Liver (tissue), 9 donors: Measurements from ENCODE around the gene TECR. TPM values are rescaled to one million over a fixed set of nuclear protein-coding genes. Genes with fewer than 3 reads are reported as not detected.
"Not testable (repeated sequence)": the region's sequence is repeated elsewhere in the genome, so short reads cannot be mapped to it uniquely, and the experiment has no call there.

ENCODE experiments used
- DNase-seq: peaks from one replicate; pipeline ENCODE4 v3.0.0-alpha.2; 2017; ENCODE audit warnings: low spot score
- H3K27ac ChIP-seq, 2 donors: one replicate each; pipeline ENCODE4 v1.7.0; 2013; ENCODE audit warnings: inconsistent platforms in 2 of 2, low read length in 2 of 2, control low read depth in 1 of 2, low read depth in 1 of 2, mild to moderate bottlenecking in 1 of 2
- H3K27me3 ChIP-seq, 4 donors: one replicate each; pipeline versions ENCODE4 v1.6.1 to v1.7.0; 2013; ENCODE audit warnings: low read length in 3 of 4, inconsistent platforms in 1 of 4, mild to moderate bottlenecking in 1 of 4, moderate library complexity in 1 of 4; ENCODE audit not compliant: control insufficient read depth in 4 of 4, insufficient read depth in 4 of 4
- H3K36me3 ChIP-seq, 4 donors: one replicate each; pipeline versions ENCODE4 v1.6.1 to v1.7.0; 2013; ENCODE audit warnings: low read length in 3 of 4, mild to moderate bottlenecking in 3 of 4, low read depth in 1 of 4, moderate library complexity in 1 of 4; ENCODE audit not compliant: control insufficient read depth in 4 of 4, insufficient read depth in 3 of 4
- H3K4me1 ChIP-seq, 4 donors: one replicate each; pipeline versions ENCODE4 v1.6.1 to v1.7.0; 2013; ENCODE audit warnings: low read length in 3 of 4, mild to moderate bottlenecking in 3 of 4, moderate library complexity in 1 of 4; ENCODE audit not compliant: control insufficient read depth in 4 of 4, insufficient read depth in 4 of 4
- H3K4me3 ChIP-seq, 3 donors: one replicate each; pipeline versions ENCODE4 v1.6.1 to v1.7.0; 2013; ENCODE audit warnings: low read length in 3 of 3, control low read depth in 1 of 3, low read depth in 1 of 3, mild to moderate bottlenecking in 1 of 3
- H3K9ac ChIP-seq, 2 donors: one replicate each; pipeline ENCODE4 v1.7.0; 2013; ENCODE audit warnings: low read length in 2 of 2, mild to moderate bottlenecking in 2 of 2, moderate library complexity in 2 of 2, control low read depth in 1 of 2, low read depth in 1 of 2
- H3K9me3 ChIP-seq, 4 donors: one replicate each; pipeline versions ENCODE4 v1.6.1 to v1.7.0; 2013; ENCODE audit warnings: low read length in 3 of 4; ENCODE audit not compliant: control insufficient read depth in 4 of 4
- ATF3 ChIP-seq: IDR thresholded peaks from 2 replicates; pipeline ENCODE4 v1.6.1; 2016; ENCODE audit warnings: antibody characterized with exemption
- EGR1 ChIP-seq, 2 donors: IDR thresholded peaks; 2 replicates each; pipeline ENCODE4 v1.6.1; 2016 to 2018; ENCODE audit warnings: antibody characterized with exemption in 2 of 2, low read depth in 2 of 2
- FOXA1 ChIP-seq: IDR thresholded peaks from 2 replicates; pipeline ENCODE4 v1.6.1; 2016; ENCODE audit warnings: antibody characterized with exemption
- FOXA2 ChIP-seq: IDR thresholded peaks from 2 replicates; pipeline ENCODE4 v1.6.1; 2016; ENCODE audit warnings: antibody characterized with exemption
- GABPA ChIP-seq, 2 donors: IDR thresholded peaks in 1 of 2; conservative IDR thresholded peaks in 1 of 2; 2 replicates each; pipeline ENCODE4 v1.6.1; 2016; ENCODE audit warnings: antibody characterized with exemption in 2 of 2, mild to moderate bottlenecking in 1 of 2, moderate library complexity in 1 of 2
- HNF4A ChIP-seq, 2 donors: conservative IDR thresholded peaks; 2 replicates each; pipeline ENCODE4 v1.6.1; 2016; ENCODE audit warnings: antibody characterized with exemption in 2 of 2, mild to moderate bottlenecking in 2 of 2
- HNF4G ChIP-seq: IDR thresholded peaks from 2 replicates; pipeline ENCODE4 v1.6.1; 2016; ENCODE audit warnings: antibody characterized with exemption
- JUND ChIP-seq, 2 donors: IDR thresholded peaks; 2 replicates each; pipeline ENCODE4 v1.6.1; 2016; ENCODE audit warnings: antibody characterized with exemption in 2 of 2
- NR2F2 ChIP-seq: IDR thresholded peaks from 2 replicates; pipeline ENCODE4 v1.6.1; 2016; ENCODE audit warnings: antibody characterized with exemption
- RAD21 ChIP-seq, 2 donors: IDR thresholded peaks; 2 replicates each; pipeline ENCODE4 v1.6.1; 2016; ENCODE audit warnings: antibody characterized with exemption in 2 of 2, mild to moderate bottlenecking in 2 of 2
- RXRA ChIP-seq, 2 donors: IDR thresholded peaks; 2 replicates each; pipeline ENCODE4 v1.6.1; 2017 to 2018; ENCODE audit warnings: antibody characterized with exemption in 2 of 2, mild to moderate bottlenecking in 1 of 2
- SP1 ChIP-seq: IDR thresholded peaks from 2 replicates; pipeline ENCODE4 v1.6.1; 2018; ENCODE audit warnings: antibody characterized with exemption, mild to moderate bottlenecking
- TAF1 ChIP-seq: conservative IDR thresholded peaks from 2 replicates; pipeline ENCODE4 v1.6.1; 2016; ENCODE audit warnings: antibody characterized with exemption, mild to moderate bottlenecking
- YY1 ChIP-seq: IDR thresholded peaks from 2 replicates; pipeline ENCODE4 v1.6.1; 2016; ENCODE audit warnings: antibody characterized with exemption, mild to moderate bottlenecking
- WGBS: extraction: QIAGEN DNeasy Blood & Tissue Kit; methylation state at CpG from one replicate; pipeline ENCODE4 v1.1.7; 2013; 5-methylcytosine and 5-hydroxymethylcytosine counted together
- polyA plus RNA-seq, 2 donors: library from polyadenylated mRNA; stranded (reverse) in 1 of 2; unstranded in 1 of 2; fragments of 200-250 nt in 1 of 2; fragments of >200 nt in 1 of 2; fragmentation: Nextera tagmentation in 1 of 2; extraction: Ambion mirVana in 1 of 2; gene quantifications; one replicate each; pipeline versions ENCODE4 v1.2.1 to v1.2.3, GENCODE V29; 2013 to 2015
- total RNA-seq, 2 donors: library from RNA; depleted of rRNA; stranded (reverse); fragments of >200 nt; gene quantifications; one replicate each; pipeline ENCODE4 v1.2.3, GENCODE V29; 2014
- TF ChIP-seq, protein P1 (sequence below): IDR thresholded peaks from 2 replicates; pipeline ENCODE4 v1.6.1; 2016; ENCODE audit warnings: antibody characterized with exemption, mild to moderate bottlenecking
- TF ChIP-seq, protein P2 (sequence below): fragments of 150-350 bp; IDR thresholded peaks from 2 replicates; pipeline ENCODE4 v1.5.1; 2017; ENCODE audit warnings: improper control_type of control experiment, low read depth, low read length; ENCODE audit not compliant: missing input control
- TF ChIP-seq, protein P3 (sequence below): IDR thresholded peaks from 2 replicates; pipeline ENCODE4 v1.6.1; 2016; ENCODE audit warnings: antibody characterized with exemption
- TF ChIP-seq, protein P4 (sequence below): IDR thresholded peaks from 2 replicates; pipeline ENCODE4 v1.6.1; 2016; ENCODE audit warnings: antibody characterized with exemption
- donor health status: healthy.
- donor health status: healthy.
- donor health status: healthy.
- donor health status: healthy.
- donor health status: healthy.

The TECR gene
- total and polyA plus RNA-seq, 4 donors, result 26.4 to 157 (median 60.8) TPM

GRCh38 chr19:14540741-14541525 is 11.5 kb downstream of the TECR start:
- Histone ChIP-seq H3K4me1 (peaks cover 0 to 17% (median 12%) of the 10 kb centered on the region in 4 donors), H3K9me3 (no peaks in the 10 kb centered on the region), H3K27ac (no peak overlapping the region), H3K27me3 (no peaks in the 10 kb centered on the region), H3K36me3 (peaks cover 0 to 4% (median 0%) of the 10 kb centered on the region in 4 donors), H3K4me3 (no peak overlapping the region), H3K9ac (no peak overlapping the region)
- TF ChIP-seq, protein P1, sequence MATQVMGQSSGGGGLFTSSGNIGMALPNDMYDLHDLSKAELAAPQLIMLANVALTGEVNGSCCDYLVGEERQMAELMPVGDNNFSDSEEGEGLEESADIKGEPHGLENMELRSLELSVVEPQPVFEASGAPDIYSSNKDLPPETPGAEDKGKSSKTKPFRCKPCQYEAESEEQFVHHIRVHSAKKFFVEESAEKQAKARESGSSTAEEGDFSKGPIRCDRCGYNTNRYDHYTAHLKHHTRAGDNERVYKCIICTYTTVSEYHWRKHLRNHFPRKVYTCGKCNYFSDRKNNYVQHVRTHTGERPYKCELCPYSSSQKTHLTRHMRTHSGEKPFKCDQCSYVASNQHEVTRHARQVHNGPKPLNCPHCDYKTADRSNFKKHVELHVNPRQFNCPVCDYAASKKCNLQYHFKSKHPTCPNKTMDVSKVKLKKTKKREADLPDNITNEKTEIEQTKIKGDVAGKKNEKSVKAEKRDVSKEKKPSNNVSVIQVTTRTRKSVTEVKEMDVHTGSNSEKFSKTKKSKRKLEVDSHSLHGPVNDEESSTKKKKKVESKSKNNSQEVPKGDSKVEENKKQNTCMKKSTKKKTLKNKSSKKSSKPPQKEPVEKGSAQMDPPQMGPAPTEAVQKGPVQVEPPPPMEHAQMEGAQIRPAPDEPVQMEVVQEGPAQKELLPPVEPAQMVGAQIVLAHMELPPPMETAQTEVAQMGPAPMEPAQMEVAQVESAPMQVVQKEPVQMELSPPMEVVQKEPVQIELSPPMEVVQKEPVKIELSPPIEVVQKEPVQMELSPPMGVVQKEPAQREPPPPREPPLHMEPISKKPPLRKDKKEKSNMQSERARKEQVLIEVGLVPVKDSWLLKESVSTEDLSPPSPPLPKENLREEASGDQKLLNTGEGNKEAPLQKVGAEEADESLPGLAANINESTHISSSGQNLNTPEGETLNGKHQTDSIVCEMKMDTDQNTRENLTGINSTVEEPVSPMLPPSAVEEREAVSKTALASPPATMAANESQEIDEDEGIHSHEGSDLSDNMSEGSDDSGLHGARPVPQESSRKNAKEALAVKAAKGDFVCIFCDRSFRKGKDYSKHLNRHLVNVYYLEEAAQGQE, result no peak
- no peak for TF ChIP-seq JUND (IDR thresholded peaks at IDR 0.05)
- TF ChIP-seq HNF4G, result no peak
- TF ChIP-seq FOXA2, result no peak
- TF ChIP-seq, protein P2, sequence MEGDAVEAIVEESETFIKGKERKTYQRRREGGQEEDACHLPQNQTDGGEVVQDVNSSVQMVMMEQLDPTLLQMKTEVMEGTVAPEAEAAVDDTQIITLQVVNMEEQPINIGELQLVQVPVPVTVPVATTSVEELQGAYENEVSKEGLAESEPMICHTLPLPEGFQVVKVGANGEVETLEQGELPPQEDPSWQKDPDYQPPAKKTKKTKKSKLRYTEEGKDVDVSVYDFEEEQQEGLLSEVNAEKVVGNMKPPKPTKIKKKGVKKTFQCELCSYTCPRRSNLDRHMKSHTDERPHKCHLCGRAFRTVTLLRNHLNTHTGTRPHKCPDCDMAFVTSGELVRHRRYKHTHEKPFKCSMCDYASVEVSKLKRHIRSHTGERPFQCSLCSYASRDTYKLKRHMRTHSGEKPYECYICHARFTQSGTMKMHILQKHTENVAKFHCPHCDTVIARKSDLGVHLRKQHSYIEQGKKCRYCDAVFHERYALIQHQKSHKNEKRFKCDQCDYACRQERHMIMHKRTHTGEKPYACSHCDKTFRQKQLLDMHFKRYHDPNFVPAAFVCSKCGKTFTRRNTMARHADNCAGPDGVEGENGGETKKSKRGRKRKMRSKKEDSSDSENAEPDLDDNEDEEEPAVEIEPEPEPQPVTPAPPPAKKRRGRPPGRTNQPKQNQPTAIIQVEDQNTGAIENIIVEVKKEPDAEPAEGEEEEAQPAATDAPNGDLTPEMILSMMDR, result no peak
- TF ChIP-seq ATF3, result no peak
- TF ChIP-seq FOXA1, result no peak
- no peak for TF ChIP-seq TAF1
- TF ChIP-seq RXRA (IDR thresholded peaks at IDR 0.05), result no peak
- no peak for TF ChIP-seq SP1
- TF ChIP-seq GABPA (IDR thresholded peaks at IDR 0.05 in 1 of 2, conservative IDR thresholded peaks at IDR 0.05 in 1 of 2), result no peak
- TF ChIP-seq, protein P3, sequence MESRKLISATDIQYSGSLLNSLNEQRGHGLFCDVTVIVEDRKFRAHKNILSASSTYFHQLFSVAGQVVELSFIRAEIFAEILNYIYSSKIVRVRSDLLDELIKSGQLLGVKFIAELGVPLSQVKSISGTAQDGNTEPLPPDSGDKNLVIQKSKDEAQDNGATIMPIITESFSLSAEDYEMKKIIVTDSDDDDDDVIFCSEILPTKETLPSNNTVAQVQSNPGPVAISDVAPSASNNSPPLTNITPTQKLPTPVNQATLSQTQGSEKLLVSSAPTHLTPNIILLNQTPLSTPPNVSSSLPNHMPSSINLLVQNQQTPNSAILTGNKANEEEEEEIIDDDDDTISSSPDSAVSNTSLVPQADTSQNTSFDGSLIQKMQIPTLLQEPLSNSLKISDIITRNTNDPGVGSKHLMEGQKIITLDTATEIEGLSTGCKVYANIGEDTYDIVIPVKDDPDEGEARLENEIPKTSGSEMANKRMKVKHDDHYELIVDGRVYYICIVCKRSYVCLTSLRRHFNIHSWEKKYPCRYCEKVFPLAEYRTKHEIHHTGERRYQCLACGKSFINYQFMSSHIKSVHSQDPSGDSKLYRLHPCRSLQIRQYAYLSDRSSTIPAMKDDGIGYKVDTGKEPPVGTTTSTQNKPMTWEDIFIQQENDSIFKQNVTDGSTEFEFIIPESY, result no peak
- TF ChIP-seq HNF4A (conservative IDR thresholded peaks at IDR 0.05), result no peak
- TF ChIP-seq RAD21 (IDR thresholded peaks at IDR 0.05), result no peak
- TF ChIP-seq, protein P4, sequence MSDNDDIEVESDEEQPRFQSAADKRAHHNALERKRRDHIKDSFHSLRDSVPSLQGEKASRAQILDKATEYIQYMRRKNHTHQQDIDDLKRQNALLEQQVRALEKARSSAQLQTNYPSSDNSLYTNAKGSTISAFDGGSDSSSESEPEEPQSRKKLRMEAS, result no peak
- TF ChIP-seq YY1, result no peak
- TF ChIP-seq EGR1 (IDR thresholded peaks at IDR 0.05; ENCODE audit: low read depth in 2 of 2), result no peak
- TF ChIP-seq NR2F2, result no peak
- WGBS, result 94% methylated on average over 19 of the region's 19 CpGs
- DNase-seq, result no peak

DNA sequence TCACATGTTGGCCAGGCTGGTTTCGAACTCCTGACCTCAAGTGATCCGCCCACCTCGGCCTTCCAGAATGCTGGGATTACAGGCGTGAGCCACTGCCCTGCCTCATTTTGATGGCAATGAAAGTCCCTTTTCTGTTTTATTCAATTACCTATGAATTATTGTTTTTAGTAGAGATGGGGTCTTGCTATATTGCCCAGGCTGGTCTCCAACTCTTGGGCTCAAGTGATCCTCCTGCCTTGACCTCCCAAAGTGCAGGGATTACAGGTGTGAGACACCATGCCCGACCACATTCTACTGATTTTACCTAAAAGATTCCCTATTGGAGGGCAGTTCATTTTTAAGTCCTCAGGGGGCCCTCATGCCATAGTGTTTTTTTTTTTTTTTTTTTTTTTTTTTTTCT is 12.6 kb downstream of the TECR start:
- H3K36me3 ChIP-seq, H3K27ac ChIP-seq, H3K4me3 ChIP-seq, H3K9ac ChIP-seq, H3K9me3 ChIP-seq, DNase-seq, H3K27me3 ChIP-seq: not testable (repeated sequence)
- 96% methylated on average over 5 of the region's 5 CpGs for WGBS
- peaks cover 0 to 21% (median 12%) of the 10 kb centered on the region in 4 donors for H3K4me1 ChIP-seq
